HG03097 (cell line): ENCODE data around the gene ENTR1.

Experiments used
- ATAC-seq: cut with Tn5 transposase; IDR thresholded peaks from one replicate; pipeline ENCODE4 v1.9.1; 2021; ENCODE audit not compliant: unreplicated experiment, low FRiP score

The ENTR1 gene

GRCh38 chr9:136410500-136411287, at the start of gene ENTR1, which contains the start of gene PMPCA:
Gene ENTR1 (minus strand): TSS chr9:136410614. CDS start chr9:136410397, 217 bp downstream.
Gene PMPCA (plus strand): TSS chr9:136410658. CDS start chr9:136410669, 11 bp downstream.
- ATAC-seq, result peak; percentile 73

- no peak for ATAC-seq
Measured at GRCh38 chr9:136459425-136459824, 49.0 kb upstream of the ENTR1 start.

- no peak for ATAC-seq
Measured at GRCh38 chr9:136457326-136457725, 46.9 kb upstream of the ENTR1 start.

DNA sequence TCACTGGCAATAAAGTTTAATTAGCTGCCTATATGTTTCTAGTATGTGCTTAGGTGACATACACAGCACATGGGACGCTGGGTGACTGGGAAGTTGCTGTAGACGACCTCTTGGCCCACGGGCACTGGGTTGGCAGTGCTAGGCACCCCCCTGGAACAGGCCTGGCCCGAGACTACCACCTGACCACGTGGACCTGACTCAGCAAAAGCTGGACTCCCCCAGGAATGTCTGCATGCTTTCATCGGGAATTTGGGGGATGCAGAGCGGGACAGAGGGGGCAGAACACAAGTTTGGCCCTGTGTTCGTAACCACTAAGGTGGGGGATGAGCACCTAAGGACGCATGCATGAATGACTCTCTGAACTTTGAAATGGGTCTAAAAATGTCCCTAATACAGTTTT, 45.8 kb upstream of the ENTR1 start:
- ATAC-seq, result no peak

DNA sequence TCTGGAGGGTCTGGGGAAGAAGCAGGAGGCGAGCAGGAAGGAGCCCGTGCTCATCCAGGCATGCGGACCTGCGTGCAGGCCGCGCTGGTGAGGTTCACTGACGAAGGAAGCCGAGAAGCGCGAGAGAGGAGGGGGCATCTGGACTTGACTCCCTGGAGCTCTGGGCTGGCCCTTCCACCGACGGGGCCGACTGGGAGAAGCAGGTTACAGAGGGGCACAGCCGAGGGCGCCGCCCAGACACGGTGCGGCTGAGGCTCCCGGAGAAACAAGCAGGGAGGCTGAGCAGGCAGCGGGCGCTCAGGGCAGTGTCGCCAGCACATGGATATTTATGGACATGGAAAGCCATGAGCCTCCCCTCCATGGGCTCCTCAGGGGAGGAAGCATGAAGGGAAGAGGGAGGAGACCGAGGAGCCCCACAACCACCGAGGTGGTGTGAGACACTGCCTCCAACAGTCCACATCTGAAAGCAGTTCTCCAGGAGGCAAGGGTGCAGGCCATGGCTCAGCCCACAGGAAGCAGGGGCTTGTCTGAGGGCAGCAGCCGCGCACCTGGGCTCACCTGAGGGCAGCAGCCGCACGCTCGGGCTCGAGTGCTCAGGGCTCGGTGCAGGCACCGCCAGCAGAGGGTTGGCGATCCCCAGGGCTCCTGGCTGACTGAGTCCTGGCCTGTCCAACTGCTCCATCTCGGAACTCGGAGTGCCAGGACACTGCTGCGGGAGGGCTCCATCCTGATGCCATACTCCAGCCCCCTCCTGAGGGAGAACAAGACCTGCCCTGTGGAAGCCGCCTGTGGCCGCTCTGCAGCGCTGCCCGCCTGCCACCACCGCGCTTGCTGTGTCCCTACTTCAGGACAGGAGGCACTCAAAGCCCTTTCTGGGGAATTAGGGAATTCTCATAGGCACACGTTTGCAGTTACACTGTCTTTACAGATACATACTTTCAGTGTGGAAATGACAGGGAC, 44.9 kb upstream of the ENTR1 start:
- ATAC-seq, result no peak

DNA sequence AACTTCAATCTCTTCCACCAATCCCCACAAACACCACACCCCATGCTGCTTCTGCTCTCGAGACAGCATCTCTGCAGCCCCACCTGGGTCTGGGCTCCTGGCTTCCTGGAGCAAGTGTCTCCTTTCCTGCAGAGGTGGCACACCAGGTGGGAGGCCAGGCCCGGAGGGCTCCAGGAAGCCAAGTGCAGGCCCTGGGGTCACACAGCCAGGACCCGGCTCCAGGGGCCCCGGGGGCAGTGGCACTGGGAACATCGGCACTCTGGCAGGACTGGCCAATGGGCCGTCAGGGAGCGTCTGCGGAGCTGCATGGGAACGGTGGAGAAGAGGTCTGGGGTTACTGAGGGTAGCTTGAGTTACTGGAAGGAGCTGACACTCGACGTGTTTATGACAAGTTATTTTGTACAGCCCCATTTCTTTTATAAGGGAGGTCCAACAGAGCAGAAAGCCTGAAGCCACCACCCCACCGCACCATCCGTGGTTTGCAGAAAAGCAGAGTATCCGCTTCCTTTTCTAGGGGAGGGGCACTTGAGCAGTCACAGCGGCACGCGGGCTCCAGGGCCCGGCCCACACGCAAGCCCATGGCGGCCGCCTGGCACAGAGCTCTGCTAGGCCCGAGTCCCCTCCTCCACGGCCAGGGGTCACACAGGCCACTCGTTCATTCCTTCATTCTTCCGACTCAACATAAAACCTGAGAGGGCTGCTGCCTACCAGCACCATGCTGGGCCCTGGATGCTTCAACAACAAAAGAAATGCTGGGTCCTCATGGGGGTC, 43.8 kb upstream of the ENTR1 start:
- ATAC-seq, result no peak

- no peak for ATAC-seq
Measured at GRCh38 chr9:136453326-136453725, 42.9 kb upstream of the ENTR1 start.

DNA sequence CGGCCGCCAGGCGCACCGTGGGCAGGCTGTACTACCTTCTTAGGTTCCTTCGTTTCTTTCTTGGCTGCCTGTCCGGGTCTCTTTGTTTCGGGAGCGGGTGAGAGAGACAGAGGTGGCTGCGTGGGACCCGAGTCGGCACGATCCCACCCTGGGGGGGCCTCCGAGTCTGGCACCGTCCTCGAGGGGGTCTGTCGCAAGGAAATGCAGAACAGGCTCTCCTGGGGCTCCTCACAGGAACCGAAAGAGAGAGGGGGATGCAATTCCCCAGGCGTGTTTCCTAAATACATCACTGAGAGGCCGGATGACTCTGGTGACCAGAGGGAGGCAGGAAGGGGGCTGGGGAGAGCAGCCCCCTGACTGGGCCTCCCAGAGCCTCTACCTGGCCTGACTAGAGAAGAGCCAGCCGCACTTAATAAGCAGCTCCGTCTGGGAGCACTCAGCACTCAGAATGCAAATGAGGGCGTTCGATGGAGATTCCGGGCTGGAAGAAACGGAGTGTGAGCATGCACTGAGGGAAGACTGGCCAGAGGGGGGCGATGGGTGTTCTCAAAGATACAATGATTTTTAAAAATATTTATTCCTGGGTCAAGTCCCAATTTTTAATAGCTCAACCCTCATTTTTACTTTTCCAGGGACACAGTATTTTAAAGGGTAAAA, 40.9 kb upstream of the ENTR1 start:
- no peak for ATAC-seq

- ATAC-seq, result no peak
Measured at GRCh38 chr9:136448655-136449054, 38.2 kb upstream of the ENTR1 start.

DNA sequence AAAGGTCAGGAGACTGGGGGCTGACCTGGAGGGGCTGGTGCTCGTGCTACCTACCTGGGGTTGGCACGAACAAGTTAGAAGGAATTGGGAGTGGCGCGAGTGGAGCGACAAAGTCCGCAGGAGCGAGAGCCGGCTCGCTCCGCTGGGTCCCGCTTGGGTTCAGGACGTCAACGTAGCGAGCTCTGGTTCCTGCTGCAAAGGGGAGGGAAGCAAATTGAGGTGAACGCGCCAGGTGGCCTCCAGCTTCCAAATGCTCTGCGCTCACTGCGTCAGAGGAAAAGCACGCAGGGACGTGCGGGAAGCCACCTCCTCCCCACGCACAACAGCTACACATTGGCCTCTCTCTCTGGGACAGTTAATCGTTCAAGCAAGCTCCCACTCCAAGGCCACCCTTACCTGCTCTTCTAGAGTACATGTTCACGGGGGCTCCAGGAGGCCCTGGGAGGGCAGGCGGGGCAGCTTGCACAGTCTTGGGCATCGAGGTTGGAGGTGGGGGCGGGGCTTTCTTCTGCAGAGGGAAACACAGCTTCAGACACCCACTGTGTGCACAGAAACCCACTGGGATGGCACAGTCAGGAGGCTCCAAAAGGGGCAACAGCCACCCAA, 36.9 kb upstream of the ENTR1 start:
- no peak for ATAC-seq

DNA sequence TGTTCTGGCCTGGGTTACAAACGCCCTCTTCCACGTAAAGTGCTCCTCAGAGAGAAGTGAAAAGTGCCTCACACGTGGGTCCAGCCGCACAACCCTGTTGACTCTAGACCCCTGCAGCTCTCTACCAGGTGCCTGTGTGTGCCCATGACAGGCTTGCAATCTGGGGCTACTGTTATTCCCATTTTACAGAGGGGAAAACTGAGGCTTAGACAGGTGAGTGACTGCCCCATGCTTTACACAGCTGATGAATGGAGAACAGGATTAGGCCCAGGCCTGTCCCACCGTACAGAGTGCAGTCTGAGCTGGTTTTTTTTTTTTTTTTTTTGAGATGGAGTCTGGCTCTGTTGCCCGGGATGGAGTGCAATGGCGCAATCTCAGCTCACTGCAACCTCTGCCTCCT, 35.4 kb upstream of the ENTR1 start:
- no peak for ATAC-seq

DNA sequence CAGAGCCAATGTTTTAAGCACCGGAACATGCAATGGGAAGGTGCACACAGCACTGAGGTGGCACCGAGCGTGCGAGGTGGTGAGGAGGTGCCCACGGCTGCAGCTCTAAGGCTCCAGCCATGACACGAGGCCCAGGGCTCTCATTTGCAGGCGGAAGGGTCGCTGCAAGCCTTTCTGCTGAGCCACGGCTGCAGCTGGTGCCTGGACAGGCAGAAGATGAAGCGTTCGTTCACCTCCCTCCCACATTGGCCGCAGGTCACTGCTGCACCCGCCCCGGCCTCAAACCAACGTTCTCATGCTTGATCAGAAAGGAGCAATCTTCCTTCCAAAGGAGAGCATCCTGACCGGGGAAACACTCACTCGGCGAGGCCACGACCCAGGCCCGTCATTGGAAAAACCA, 33.7 kb upstream of the ENTR1 start:
- ATAC-seq, result no peak

DNA sequence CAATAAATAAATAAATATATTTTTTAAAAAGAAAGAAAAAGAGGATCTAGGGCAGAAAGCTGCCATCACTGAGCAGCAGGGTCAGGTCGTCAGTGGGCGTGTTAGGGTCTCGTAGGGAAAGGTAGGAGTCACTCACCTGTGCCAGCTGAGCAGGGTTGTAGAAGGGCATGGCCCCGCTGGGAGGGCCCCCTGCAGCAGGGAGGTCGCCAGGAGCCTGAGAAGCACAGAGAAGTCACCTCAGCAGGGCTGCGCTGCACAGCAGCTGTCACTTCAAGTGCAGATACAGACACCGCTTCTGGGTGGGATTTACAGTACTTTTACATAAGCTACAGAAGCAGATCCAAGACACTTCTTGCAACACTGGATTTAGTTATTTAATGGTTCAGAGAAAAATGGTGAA, 33.3 kb upstream of the ENTR1 start:
- ATAC-seq, result no peak

- ATAC-seq, result no peak
Measured at GRCh38 chr9:136443087-136443486, 32.7 kb upstream of the ENTR1 start.

DNA sequence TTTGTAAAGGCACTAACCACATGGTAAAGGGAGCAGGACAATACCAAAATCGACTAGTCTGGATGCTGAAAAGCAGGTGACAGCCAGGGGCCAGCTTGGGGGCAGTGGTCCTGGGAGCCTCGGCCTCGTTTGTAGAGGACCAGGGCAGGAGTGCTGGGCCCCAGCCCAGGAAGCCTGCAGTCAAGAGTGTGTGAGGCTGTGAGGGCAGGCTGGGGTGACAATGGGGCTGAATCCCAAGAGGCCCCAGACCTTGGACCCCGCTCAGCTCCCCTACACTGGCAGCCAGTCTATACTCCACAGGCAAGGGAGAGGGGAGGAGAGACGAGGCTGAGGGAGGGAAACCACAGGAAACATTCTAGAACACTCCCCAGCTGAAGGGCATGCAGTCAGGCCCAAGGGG, 31.9 kb upstream of the ENTR1 start:
- no peak for ATAC-seq

DNA sequence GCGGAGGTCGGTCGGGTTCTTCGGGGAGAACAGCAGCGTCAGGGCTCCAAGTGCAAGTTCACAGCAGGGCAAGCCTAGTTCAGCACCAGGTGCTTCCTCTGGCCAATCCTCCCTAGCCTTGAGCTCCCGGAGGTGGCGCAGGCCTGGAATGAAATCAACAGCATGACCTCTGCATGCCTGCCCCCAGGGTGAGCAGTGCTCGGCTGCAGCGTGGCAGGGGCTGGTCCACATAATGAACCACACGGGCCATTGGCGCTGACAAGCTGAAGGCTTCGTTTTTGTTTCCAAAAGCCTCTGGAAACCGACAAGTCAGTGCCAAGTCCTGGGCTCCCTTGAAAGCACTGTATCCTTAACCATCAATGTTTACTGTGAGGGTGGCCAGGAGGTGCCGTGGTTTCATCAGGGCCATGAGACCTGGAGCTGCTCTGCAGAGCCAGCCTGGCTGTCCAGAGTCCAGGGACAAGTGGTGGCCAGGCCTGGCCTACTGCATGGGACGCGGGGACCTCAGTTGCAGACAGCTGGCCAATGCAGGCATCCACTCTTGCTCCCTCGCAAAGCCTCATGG, 31.3 kb upstream of the ENTR1 start:
- ATAC-seq, result no peak

GRCh38 chr9:136441191-136441680, 30.8 kb upstream of the ENTR1 start:
- no peak for ATAC-seq

- peak; percentile 53 for ATAC-seq
Measured at GRCh38 chr9:136439481-136440408, 29.3 kb upstream of the ENTR1 start, which contains the start of gene INPP5E. Gene INPP5E (minus strand): TSS chr9:136439845. CDS start chr9:136439419, 426 bp downstream.
